GM12878 (cell line): ENCODE data around the gene CRYZL1. TPM values are rescaled to one million over a fixed set of nuclear protein-coding genes. Genes with fewer than 3 reads are reported as not detected.

Experiments used
- ATAC-seq: fragments of 200-7000 bp; cut with Tn5 transposase; 3 replicates; pipeline ENCODE4 v1.9.1; 2020; ENCODE audit warnings: mild to moderate bottlenecking, moderate library complexity
- BruUV-seq: library from RNA; stranded (reverse); fragments of 400-500 nt; replicated peaks from 2 replicates; lab custom pipeline; 2021; lab: Mats Ljungman, UMichigan
- CTCF ChIA-PET: fragments of 300-600 bp; sonication (Branson Sonifier 250); formaldehyde crosslinking; extraction: SDS; loops from one replicate; lab custom pipeline; 2021; ENCODE audit warnings: inconsistent platforms; lab: Yijun Ruan, JAX
- POLR2A ChIA-PET: fragments of 350-600 bp; formaldehyde crosslinking; extraction: SDS; loops from one replicate; lab custom pipeline; 2021; ENCODE audit warnings: inconsistent platforms; lab: Charles Lee
- RAD21 ChIA-PET: fragments of 300-600 bp; sonication (Branson Sonifier 250); formaldehyde crosslinking; loops from one replicate; lab custom pipeline; 2023; ENCODE audit warnings: antibody characterized with exemption; ENCODE audit not compliant: unreplicated experiment; lab: Charles Lee
- SMC1A ChIA-PET: fragments of 300-600 bp; sonication (Branson Sonifier 250); formaldehyde crosslinking; loops from one replicate; lab custom pipeline; 2023; ENCODE audit not compliant: unreplicated experiment, uncharacterized antibody; lab: Charles Lee
- DNase-seq: peaks from one replicate; pipeline ENCODE4 v3.0.0-alpha.2; 2011; ENCODE audit warnings: low read depth, low spot score
- FAIRE-seq: peaks from 3 replicates; lab custom pipeline; 2011; peaks lifted over from hg19 to GRCh38; lab: Jason Lieb, UNC
- H2AFZ ChIP-seq: 2 replicates; pipeline ENCODE4 v1.6.0; 2011; ENCODE audit warnings: low read depth, low read length, control low read depth; ENCODE audit not compliant: control insufficient read depth
- H3K27ac ChIP-seq: 2 replicates; pipeline ENCODE4 v1.5.1; 2011; ENCODE audit warnings: control low read depth; ENCODE audit not compliant: control insufficient read depth, insufficient read depth
- H3K27me3 ChIP-seq, 2 experiments: replicated peaks in 1 of 2; 2 replicates each; pipeline versions ENCODE4 v1.6.0 to v1.6.1; 2011; ENCODE audit warnings: low read length in 1 of 2; ENCODE audit not compliant: control insufficient read depth in 2 of 2, insufficient read depth in 2 of 2
- H3K36me3 ChIP-seq, 2 experiments: 2 replicates each; pipeline ENCODE4 v1.5.1; 2011; ENCODE audit warnings: low read length in 1 of 2; ENCODE audit not compliant: control insufficient read depth in 2 of 2, insufficient read depth in 2 of 2
- H3K4me1 ChIP-seq: 2 replicates; pipeline ENCODE4 v1.6.1; 2011; ENCODE audit warnings: mild to moderate bottlenecking, low read length, moderate library complexity, mixed read lengths; ENCODE audit not compliant: control insufficient read depth, insufficient read depth
- H3K4me2 ChIP-seq: 2 replicates; pipeline ENCODE4 v1.6.0; 2011; ENCODE audit warnings: control low read depth; ENCODE audit not compliant: control insufficient read depth, insufficient read depth
- H3K4me3 ChIP-seq: fragments of 200-600 bp; sonication (generic); 2 replicates; pipeline ENCODE4 v1.5.1; 2016
- H3K79me2 ChIP-seq: 2 replicates; pipeline ENCODE4 v1.6.0; 2011; ENCODE audit warnings: low read length; ENCODE audit not compliant: control insufficient read depth, insufficient read depth
- H3K9ac ChIP-seq: 2 replicates; pipeline ENCODE4 v1.8.0; 2011; ENCODE audit warnings: low read length, control low read depth, mixed read lengths; ENCODE audit not compliant: control insufficient read depth, insufficient read depth
- H3K9me3 ChIP-seq: replicated peaks from 3 replicates; pipeline ENCODE4 v1.5.1; 2011; ENCODE audit warnings: mild to moderate bottlenecking, low read length; ENCODE audit not compliant: control insufficient read depth, insufficient read depth
- H4K20me1 ChIP-seq: 2 replicates; pipeline ENCODE4 v1.6.0; 2011; ENCODE audit not compliant: control insufficient read depth, insufficient read depth
- ATF2 ChIP-seq: IDR thresholded peaks from 2 replicates; pipeline ENCODE4 v1.6.1; 2012; ENCODE audit warnings: low read length, inconsistent platforms
- BMI1 ChIP-seq: fragments of 450-650 bp; IDR thresholded peaks from 2 replicates; pipeline ENCODE4 v1.6.1; 2016; ENCODE audit warnings: mild to moderate bottlenecking, moderate library complexity, borderline replicate concordance
- CHD2 ChIP-seq: IDR thresholded peaks from 2 replicates; pipeline ENCODE4 v1.6.1; 2011; ENCODE audit warnings: low read depth, low read length, improper control_type of control experiment, borderline replicate concordance
- CUX1 ChIP-seq: IDR thresholded peaks from 2 replicates; pipeline ENCODE4 v1.6.1; 2012; ENCODE audit warnings: improper control_type of control experiment, low read depth, low read length; ENCODE audit not compliant: insufficient replicate concordance
- EED ChIP-seq: sonication (generic); IDR thresholded peaks from 2 replicates; pipeline ENCODE4 v1.6.1; 2016; ENCODE audit warnings: antibody characterized with exemption, low read depth
- EGR1 ChIP-seq, 2 experiments: IDR thresholded peaks; 1 replicate in 1 of 2; 2 replicates in 1 of 2; pipeline ENCODE4 v1.6.1; 2011 to 2012; ENCODE audit warnings: low read depth in 2 of 2, low read length in 2 of 2, borderline replicate concordance in 1 of 2, mild to moderate bottlenecking in 1 of 2, moderate library complexity in 1 of 2
- EZH2 ChIP-seq: IDR thresholded peaks from 2 replicates; pipeline ENCODE4 v1.6.1; 2012; ENCODE audit warnings: low read depth, mild to moderate bottlenecking, control low read depth, inconsistent platforms, low read length, borderline replicate concordance; ENCODE audit not compliant: control insufficient read depth
- FOXM1 ChIP-seq: IDR thresholded peaks from 2 replicates; pipeline ENCODE4 v1.6.1; 2012; ENCODE audit warnings: low read depth, mild to moderate bottlenecking, inconsistent platforms, low read length, moderate library complexity
- KDM1A ChIP-seq: fragments of 200-600 bp; sonication (generic); IDR thresholded peaks from 2 replicates; pipeline ENCODE4 v1.6.1; 2016; ENCODE audit warnings: borderline replicate concordance
- MLLT1 ChIP-seq: fragments of 450-650 bp; IDR thresholded peaks from 2 replicates; pipeline ENCODE4 v1.6.1; 2016; ENCODE audit warnings: mild to moderate bottlenecking
- NFIC ChIP-seq: IDR thresholded peaks from 2 replicates; pipeline ENCODE4 v1.6.1; 2012; ENCODE audit warnings: low read depth, mild to moderate bottlenecking, inconsistent platforms, low read length, moderate library complexity
- RB1 ChIP-seq: fragments of 450-650 bp; formaldehyde crosslinking; IDR thresholded peaks from 2 replicates; pipeline ENCODE4 v1.6.1; 2017; ENCODE audit warnings: mild to moderate bottlenecking, borderline replicate concordance
- YY1 ChIP-seq: IDR thresholded peaks from 2 replicates; pipeline ENCODE4 v1.6.1; 2011; ENCODE audit warnings: low read depth, mild to moderate bottlenecking, low read length
- WGBS: methylation state at CpG from one replicate; pipeline ENCODE4 v1.1.6; 2016; ENCODE audit warnings: low lambda C conversion rate; ENCODE audit not compliant: insufficient replicate concordance, insufficient coverage; ENCODE audit errors: missing lambda C conversion rate; 5-methylcytosine and 5-hydroxymethylcytosine counted together
- in situ Hi-C: fragments of 300-500 bp; cut with MboI; formaldehyde crosslinking; loops from 9 replicates; pipeline ENCODE4 v1.14.3; 2018; ENCODE audit warnings: mixed read lengths
- intact Hi-C: fragments of 100-400 bp; cut with micrococcal nuclease; formaldehyde crosslinking; loops from one replicate; pipeline ENCODE4 v1.14.2; 2022; ENCODE audit not compliant: unreplicated experiment
- polyA plus RNA-seq, 11 experiments: library from polyadenylated mRNA; depleted of rRNA in 4 of 11; unstranded in 6 of 11; stranded (reverse) in 5 of 11; fragments of >200 nt; fragmentation: Nextera tagmentation in 4 of 11; fragmentation: Illumina TruSeq in 1 of 11; extraction: Ambion mirVana in 4 of 11; extraction: Trizol in 1 of 11; gene quantifications; 1 replicate in 1 of 11; 2 replicates in 10 of 11; pipeline versions ENCODE4 v1.2.1 to v1.2.3, GENCODE V29; 2011 to 2016; ENCODE audit warnings: inconsistent platforms in 2 of 11, missing spikeins in 2 of 11, low read depth in 1 of 11
- total RNA-seq, 4 experiments: library from RNA; depleted of rRNA in 3 of 4; stranded (reverse); fragments of >200 nt in 3 of 4; fragmentation: Illumina TruSeq in 1 of 4; extraction: Trizol in 1 of 4; gene quantifications; 2 replicates each; pipeline versions ENCODE4 v1.2.1 to v1.2.3, GENCODE V29; 2013 to 2021

The CRYZL1 gene
- total and polyA plus RNA-seq, 10 of the 15 experiments (the other 5 are each of a cell fraction or from before 2014, with no cell fraction given) = 14.3 to 72.4 (median 30.7) TPM

- Histone ChIP-seq H2AFZ (no peak overlapping the region), H3K9ac (peak overlapping the region; percentile 100), H3K9me3 (no peaks in the 10 kb centered on the region; the same call in 2 of the 3 replicates), H3K27ac (peak overlapping the region; percentile 100), H4K20me1 (peaks cover 2% of the 10 kb centered on the region; the same call in 1 of the 2 replicates), H3K4me2 (peak overlapping the region; percentile 70), H3K27me3 (no peaks in the 10 kb centered on the region), H3K36me3 (peaks cover 0 to 10% of the 10 kb centered on the region in 2 experiments; a peak in 2 of 4 replicates), H3K4me3 (peak overlapping the region; percentile 81), H3K79me2 (peaks cover 86% of the 10 kb centered on the region), H3K4me1 (no peaks in the 10 kb centered on the region)
- in situ Hi-C loops = no loop called here
- SMC1A ChIA-PET = interaction anchor here (0.7 to 4.1 kb wide), 8 partner anchors 8 to 312 kb away, joined by 3 to 23 read pairs (median 4); partner anchors contain the start of gene DNAJC28
- CTCF ChIA-PET = interaction anchor here (0.6 to 2.5 kb wide), 8 partner anchors 14 to 404 kb away, joined by 3 to 12 read pairs (median 4); partner anchors contain the start of gene DONSON
- FAIRE-seq (no peak), ATAC-seq (peak; percentile 49), DNase-seq (no peak)
- 1% methylated on average over 26 of the region's 26 CpGs for WGBS
- intact Hi-C loops = loop anchor here (5.0 to 10.0 kb wide), 5 partner anchors 44 to 771 kb away; partner anchors contain the start of genes DONSON, IFNGR2 and PAXBP1
- RAD21 ChIA-PET = interaction anchor here (0.6 to 1.0 kb wide), 3 partner anchors 24 to 64 kb away, joined by 3 to 5 read pairs (median 3); partner anchors contain the start of genes DNAJC28 and TMEM50B
- POLR2A ChIA-PET = interaction anchor here (0.6 to 3.0 kb wide), 10 partner anchors 13 to 1186 kb away, joined by 3 to 13 read pairs (median 4); partner anchors contain the start of genes DNAJC28, SYNJ1 and TMEM50B
- no TSS peak for BruUV-seq
- TF ChIP-seq EED = no peak
- 0 out of 2 replicates have a peak, but pooled peaks have one; percentile 21 for TF ChIP-seq ATF2
- 0 out of 2 replicates have a peak, but pooled peaks have one; percentile 28 for TF ChIP-seq MLLT1
- 0 out of 2 replicates have a peak, but pooled peaks have one; percentile 39 for TF ChIP-seq FOXM1
- no peak for TF ChIP-seq BMI1
- TF ChIP-seq EGR1 (IDR thresholded peaks at IDR 0.05; ENCODE audit: borderline replicate concordance in 1 of 2, low read depth in 2 of 2, low read length in 2 of 2) = peak in 1 of 2 experiments; percentile 80; a peak in 2 of 3 replicates
- TF ChIP-seq EZH2 = no peak
- 0 out of 2 replicates have a peak, but pooled peaks have one; percentile 60 for TF ChIP-seq RB1
- TF ChIP-seq YY1 = no peak
- no peak for TF ChIP-seq KDM1A
- 0 out of 2 replicates have a peak, but pooled peaks have one; percentile 39 for TF ChIP-seq NFIC
- peak; percentile 80 for TF ChIP-seq CHD2
- peak; percentile 19 for TF ChIP-seq CUX1
Observed at GRCh38 chr21:33543505-33544129, 97.9 kb downstream of the CRYZL1 start.
